Smooth muscle cell (in vitro differentiated cells): ENCODE measurements around the gene MPDZ. TPM values are rescaled to one million over a fixed set of nuclear protein-coding genes. Genes with fewer than 3 reads are reported as not detected.

Experiments used
- DNase-seq: peaks from one replicate; lab custom pipeline; 2025; ENCODE audit not compliant: unreplicated experiment; lab: John Stamatoyannopoulos, UW
- H2AFZ ChIP-seq: fragments of 200-600 bp; sonication (generic); 2 replicates; pipeline ENCODE4 v1.6.0; 2016; ENCODE audit warnings: antibody characterized with exemption, low read depth, mild to moderate bottlenecking
- H3F3A ChIP-seq: fragments of 200-600 bp; sonication (generic); 2 replicates; pipeline ENCODE4 v1.6.0; 2017; ENCODE audit warnings: antibody characterized with exemption, low read depth
- H3K27ac ChIP-seq: fragments of 200-600 bp; sonication (generic); 2 replicates; pipeline ENCODE4 v1.5.1; 2016; ENCODE audit warnings: low read depth, mild to moderate bottlenecking
- H3K27me3 ChIP-seq: fragments of 200-600 bp; sonication (generic); 2 replicates; pipeline ENCODE4 v1.6.1; 2016; ENCODE audit warnings: low read depth, mild to moderate bottlenecking
- H3K36me3 ChIP-seq: fragments of 200-600 bp; sonication (generic); 2 replicates; pipeline ENCODE4 v1.5.1; 2016; ENCODE audit warnings: low read depth
- H3K4me1 ChIP-seq: fragments of 200-600 bp; sonication (generic); 2 replicates; pipeline ENCODE4 v1.5.1; 2016; ENCODE audit warnings: low read depth
- H3K4me2 ChIP-seq: fragments of 200-600 bp; sonication (generic); 2 replicates; pipeline ENCODE4 v1.6.0; 2016; ENCODE audit warnings: mild to moderate bottlenecking
- H3K4me3 ChIP-seq: fragments of 200-600 bp; sonication (generic); 2 replicates; pipeline ENCODE4 v1.5.1; 2016; ENCODE audit warnings: mild to moderate bottlenecking
- H3K79me2 ChIP-seq: fragments of 200-600 bp; sonication (generic); 2 replicates; pipeline ENCODE4 v1.6.0; 2016; ENCODE audit warnings: low read depth, mild to moderate bottlenecking
- H3K9ac ChIP-seq: fragments of 200-600 bp; sonication (generic); 2 replicates; pipeline ENCODE4 v1.6.0; 2016; ENCODE audit warnings: low read depth
- H3K9me3 ChIP-seq: fragments of 200-600 bp; sonication (generic); replicated peaks from 2 replicates; pipeline ENCODE4 v1.5.1; 2016; ENCODE audit warnings: low read depth
- H4K20me1 ChIP-seq: fragments of 200-600 bp; sonication (generic); 2 replicates; pipeline ENCODE4 v1.6.0; 2016; ENCODE audit warnings: low read depth
- WGBS: methylation state at CpG from one replicate; pipeline ENCODE4 v1.1.7; 2016; ENCODE audit warnings: low lambda C conversion rate; 5-methylcytosine and 5-hydroxymethylcytosine counted together
- polyA plus RNA-seq: library from polyadenylated mRNA; unstranded; fragments of >200 nt; fragmentation: Nextera tagmentation; extraction: Ambion mirVana; gene quantifications from 2 replicates; pipeline ENCODE4 v1.2.1, GENCODE V29; 2016
- total RNA-seq: library from RNA; depleted of rRNA; stranded (reverse); fragments of >200 nt; gene quantifications from 2 replicates; pipeline ENCODE4 v1.2.3, GENCODE V29; 2014
- TF ChIP-seq, protein P1 (sequence below): fragments of 200-600 bp; sonication (generic); IDR thresholded peaks from 2 replicates; pipeline ENCODE4 v1.5.1; 2017; ENCODE audit warnings: borderline replicate concordance, mild to moderate bottlenecking, antibody characterized with exemption; ENCODE audit not compliant: insufficient read depth, poor library complexity, severe bottlenecking

MPDZ gene
- total and polyA plus RNA-seq, 2 experiments from 2014 or later: 16.2 to 69.5 TPM

DNA sequence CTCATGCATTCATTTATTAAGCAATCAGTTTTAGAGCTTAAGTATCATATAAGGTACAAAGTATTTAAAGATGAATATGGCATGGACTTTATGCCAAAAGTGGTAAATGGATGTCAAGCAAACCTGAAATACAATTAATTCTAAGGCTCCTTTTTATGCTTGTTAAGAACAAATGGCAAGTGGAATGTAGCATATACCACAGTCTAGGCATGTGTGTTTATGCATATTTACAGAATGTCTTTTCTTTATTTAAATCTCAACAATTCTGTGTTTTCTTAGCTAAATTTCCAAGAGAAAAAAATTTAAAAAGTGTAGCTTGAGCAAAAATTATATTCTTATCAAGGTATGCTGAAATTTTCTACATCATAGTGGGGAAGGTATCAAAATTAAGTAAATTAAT lies 39.8 kb downstream of the MPDZ start:
- TF ChIP-seq, protein P1, sequence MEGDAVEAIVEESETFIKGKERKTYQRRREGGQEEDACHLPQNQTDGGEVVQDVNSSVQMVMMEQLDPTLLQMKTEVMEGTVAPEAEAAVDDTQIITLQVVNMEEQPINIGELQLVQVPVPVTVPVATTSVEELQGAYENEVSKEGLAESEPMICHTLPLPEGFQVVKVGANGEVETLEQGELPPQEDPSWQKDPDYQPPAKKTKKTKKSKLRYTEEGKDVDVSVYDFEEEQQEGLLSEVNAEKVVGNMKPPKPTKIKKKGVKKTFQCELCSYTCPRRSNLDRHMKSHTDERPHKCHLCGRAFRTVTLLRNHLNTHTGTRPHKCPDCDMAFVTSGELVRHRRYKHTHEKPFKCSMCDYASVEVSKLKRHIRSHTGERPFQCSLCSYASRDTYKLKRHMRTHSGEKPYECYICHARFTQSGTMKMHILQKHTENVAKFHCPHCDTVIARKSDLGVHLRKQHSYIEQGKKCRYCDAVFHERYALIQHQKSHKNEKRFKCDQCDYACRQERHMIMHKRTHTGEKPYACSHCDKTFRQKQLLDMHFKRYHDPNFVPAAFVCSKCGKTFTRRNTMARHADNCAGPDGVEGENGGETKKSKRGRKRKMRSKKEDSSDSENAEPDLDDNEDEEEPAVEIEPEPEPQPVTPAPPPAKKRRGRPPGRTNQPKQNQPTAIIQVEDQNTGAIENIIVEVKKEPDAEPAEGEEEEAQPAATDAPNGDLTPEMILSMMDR: no peak
- H3K9ac ChIP-seq: no peak overlapping the region
- H3K4me3 ChIP-seq: no peak overlapping the region
- H3K4me1 ChIP-seq: no peaks in the 10 kb centered on the region
- H2AFZ ChIP-seq: no peak overlapping the region
- peaks cover 6% of the 10 kb centered on the region for H4K20me1 ChIP-seq
- no peak overlapping the region for H3K4me2 ChIP-seq
- no peaks in the 10 kb centered on the region for H3K36me3 ChIP-seq
- H3K79me2 ChIP-seq: peaks cover 7% of the 10 kb centered on the region
- no peak overlapping the region for H3K27ac ChIP-seq
- DNase-seq: no peak
- no peaks in the 10 kb centered on the region for H3K9me3 ChIP-seq
- H3K27me3 ChIP-seq: no peaks in the 10 kb centered on the region
- no peaks in the 10 kb centered on the region for H3F3A ChIP-seq

DNA sequence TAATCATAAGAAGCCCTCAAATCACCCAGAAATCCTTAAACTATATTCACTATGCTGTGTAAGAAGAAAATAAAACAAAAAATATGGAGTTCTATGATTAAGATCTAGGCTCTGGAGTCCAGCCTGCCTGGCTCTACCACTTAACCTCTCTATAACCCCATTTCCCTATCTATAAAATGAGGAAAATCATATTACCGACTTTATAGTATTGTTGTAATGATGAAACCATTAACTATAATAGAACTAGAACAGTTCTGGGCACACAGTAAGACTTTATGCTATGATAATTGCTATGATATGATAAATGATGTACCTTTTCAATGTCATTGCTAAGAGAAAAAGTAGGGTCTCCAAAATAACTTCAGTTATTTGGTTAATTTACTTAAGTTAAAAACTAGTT lies 40.3 kb downstream of the MPDZ start:
- Histone ChIP-seq H3K79me2 (peaks cover 7% of the 10 kb centered on the region), H3K36me3 (no peaks in the 10 kb centered on the region), H3K4me1 (no peaks in the 10 kb centered on the region), H3K9ac (no peak overlapping the region), H4K20me1 (peaks cover 6% of the 10 kb centered on the region), H3K9me3 (no peaks in the 10 kb centered on the region), H2AFZ (no peak overlapping the region), H3K4me3 (no peak overlapping the region), H3F3A (no peaks in the 10 kb centered on the region), H3K4me2 (no peak overlapping the region), H3K27ac (no peak overlapping the region), H3K27me3 (no peaks in the 10 kb centered on the region)
- TF ChIP-seq, protein P1: no peak
- DNase-seq: no peak
- 97% methylated on average over 1 of the region's 1 CpG for WGBS

DNA sequence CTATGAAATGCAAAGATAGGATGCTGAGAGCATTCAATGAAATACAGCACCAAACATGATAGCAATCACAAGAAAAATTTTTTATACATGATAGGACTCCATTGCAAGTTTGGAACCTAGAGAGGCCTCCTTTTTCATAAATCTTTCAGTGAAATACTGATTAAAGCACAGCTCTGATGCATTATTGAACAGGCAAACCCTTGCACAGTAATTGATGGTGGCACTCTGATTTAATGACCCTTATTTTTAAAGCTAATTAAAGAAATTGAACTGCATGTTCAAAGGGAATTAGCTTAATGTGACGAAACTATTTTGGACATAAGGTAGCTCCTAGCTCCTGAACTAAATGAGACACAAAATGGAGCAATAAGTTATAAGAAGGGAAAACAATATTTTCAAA lies 44.6 kb downstream of the MPDZ start:
- WGBS: 97% methylated on average over 1 of the region's 1 CpG
- Histone ChIP-seq H3F3A (no peaks in the 10 kb centered on the region), H3K9ac (no peak overlapping the region), H3K27me3 (no peaks in the 10 kb centered on the region), H3K4me3 (no peak overlapping the region), H3K27ac (no peak overlapping the region), H3K4me1 (no peaks in the 10 kb centered on the region), H3K36me3 (no peaks in the 10 kb centered on the region), H3K9me3 (no peaks in the 10 kb centered on the region), H4K20me1 (peaks cover 6% of the 10 kb centered on the region), H2AFZ (no peak overlapping the region), H3K4me2 (no peak overlapping the region), H3K79me2 (peaks cover 7% of the 10 kb centered on the region)
- TF ChIP-seq, protein P1: no peak
- DNase-seq: no peak

DNA sequence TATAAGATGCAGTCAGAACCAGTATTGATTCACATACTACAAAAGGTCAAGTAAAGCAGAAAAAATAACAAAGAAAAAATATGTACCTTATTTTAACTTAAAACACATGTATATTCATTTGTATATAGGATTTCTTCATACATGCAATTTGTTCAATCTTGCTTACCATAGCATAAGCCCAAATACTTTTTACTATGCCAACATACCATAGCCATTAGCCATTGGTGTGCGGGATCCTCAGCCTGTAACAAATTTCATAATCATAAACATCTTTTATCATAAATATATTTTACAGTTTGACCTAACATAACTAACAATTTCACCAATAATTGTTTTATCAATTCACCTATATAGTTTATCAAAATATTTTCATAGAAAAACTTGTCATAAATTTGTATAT lies 51.1 kb downstream of the MPDZ start:
- Histone ChIP-seq H3K27me3 (no peaks in the 10 kb centered on the region), H3K36me3 (no peaks in the 10 kb centered on the region), H3K4me2 (no peak overlapping the region), H3K4me3 (no peak overlapping the region), H4K20me1 (peaks cover 3% of the 10 kb centered on the region), H3K9me3 (no peaks in the 10 kb centered on the region), H2AFZ (no peak overlapping the region), H3K79me2 (no peaks in the 10 kb centered on the region), H3K4me1 (no peaks in the 10 kb centered on the region), H3K9ac (no peak overlapping the region), H3K27ac (no peak overlapping the region), H3F3A (no peaks in the 10 kb centered on the region)
- TF ChIP-seq, protein P1: no peak
- WGBS: 93% methylated on average over 1 of the region's 1 CpG
- no peak for DNase-seq
